NOMO-1 (cell line): Measurements from ENCODE around the gene OR6C70.
"Not testable (repeated sequence)": the region's sequence is repeated elsewhere in the genome, so short reads cannot be mapped to it uniquely, and the experiment has no call there.

ENCODE experiments used
- DNase-seq, 2 experiments: peaks; one replicate each; lab custom pipeline; 2025; ENCODE audit not compliant: unreplicated experiment in 2 of 2; lab: John Stamatoyannopoulos, UW

Gene OR6C70

GRCh38 chr12:55470088-55470829, at the start of gene OR6C70:
Gene OR6C70, minus strand, starts transcription at chr12:55470138. Its CDS starts 0 bp downstream, at chr12:55470138.
- DNase-seq, result no peak

GRCh38 chr12:55516391-55516790, 46.5 kb upstream of the OR6C70 start:
- DNase-seq, result no peak

- DNase-seq, result no peak
These were observed 45.8 kb upstream of the OR6C70 start for GRCh38 chr12:55515696-55516095.

GRCh38 chr12:55501601-55502000, 31.7 kb upstream of the OR6C70 start:
- DNase-seq, result no peak

GRCh38 chr12:55499810-55500252, 29.9 kb upstream of the OR6C70 start:
- DNase-seq, result no peak

GRCh38 chr12:55499231-55499630, 29.3 kb upstream of the OR6C70 start:
- DNase-seq, result no peak

GRCh38 chr12:55495490-55495889, 25.6 kb upstream of the OR6C70 start:
- DNase-seq, result no peak

GRCh38 chr12:55492078-55492477, 22.1 kb upstream of the OR6C70 start, which contains the start of gene OR6C68:
Gene OR6C68, plus strand, starts transcription at chr12:55492378. Its CDS starts 0 bp downstream, at chr12:55492378.
- DNase-seq, result peak in 1 of 2 experiments; percentile 21

- not testable (repeated sequence) for DNase-seq
These were observed 14.3 kb upstream of the OR6C70 start for GRCh38 chr12:55484284-55484683.

GRCh38 chr12:55479136-55479535, 9.2 kb upstream of the OR6C70 start:
- DNase-seq, result not testable (repeated sequence)

- DNase-seq, result no peak
These were observed 2.3 kb upstream of the OR6C70 start for GRCh38 chr12:55472264-55472663.

GRCh38 chr12:55469291-55469690, 647 bp downstream of the OR6C70 start:
- DNase-seq, result no peak

GRCh38 chr12:55467836-55468235, 2.1 kb downstream of the OR6C70 start:
- DNase-seq, result peak in 1 of 2 experiments; percentile 73

- not testable (repeated sequence) for DNase-seq
These were observed 5.0 kb downstream of the OR6C70 start for GRCh38 chr12:55464926-55465325.

- no peak for DNase-seq
These were observed 21.1 kb downstream of the OR6C70 start for GRCh38 chr12:55448825-55449224.

GRCh38 chr12:55446326-55446725, 23.6 kb downstream of the OR6C70 start:
- peak; percentile 53 to 81 for DNase-seq

GRCh38 chr12:55445357-55445756, 24.6 kb downstream of the OR6C70 start:
- peak in 1 of 2 experiments; percentile 72 for DNase-seq

- DNase-seq, result no peak
These were observed 26.2 kb downstream of the OR6C70 start, which contains the start of gene OR6C2 for GRCh38 chr12:55443776-55444175. Gene OR6C2, plus strand, starts transcription at chr12:55444076. Its CDS starts 8,138 bp downstream, at chr12:55452214.

GRCh38 chr12:55441233-55441632, 28.7 kb downstream of the OR6C70 start:
- not testable (repeated sequence) for DNase-seq

GRCh38 chr12:55428331-55429243, 41.4 kb downstream of the OR6C70 start:
- peak in 1 of 2 experiments; percentile 55 for DNase-seq

GRCh38 chr12:55425954-55426353, 44.0 kb downstream of the OR6C70 start, which contains the start of gene OR6C76:
Gene OR6C76, plus strand, starts transcription at chr12:55426254. Its CDS starts 0 bp downstream, at chr12:55426254.
- no peak for DNase-seq
